KBM-7 (cell line): Measurements from ENCODE around the gene UNC119.

Experiments used
- DNase-seq: peaks from one replicate; pipeline ENCODE4 v3.0.0-alpha.2; 2015
- in situ Hi-C: fragments of 300-500 bp; cut with MboI; formaldehyde crosslinking; loops from 2 replicates; pipeline ENCODE4 v1.14.3; 2020; ENCODE audit warnings: low sequenced_read_pairs, low pct_unique_long_range_greater_than_20kb, mixed read lengths

Gene UNC119

GRCh38 chr17:28547096-28547622 is 5.3 kb downstream of the UNC119 start:
- in situ Hi-C loops = loop anchor here (10.0 kb wide), 1 partner anchor 52 kb away; no protein-coding TSS in a partner anchor
- DNase-seq = no peak

- no peak for DNase-seq
- in situ Hi-C loops = loop anchor here (10.0 kb wide), 1 partner anchor 51 kb away; no protein-coding TSS in a partner anchor
Measured at GRCh38 chr17:28545787-28546415, 6.5 kb downstream of the UNC119 start.

- in situ Hi-C loops = loop anchor here (10.0 kb wide), 1 partner anchor 50 kb away; no protein-coding TSS in a partner anchor
- DNase-seq = no peak
Measured at GRCh38 chr17:28545141-28545503, 7.3 kb downstream of the UNC119 start.

- in situ Hi-C loops = loop anchor here (10.0 kb wide), 1 partner anchor 50 kb away; no protein-coding TSS in a partner anchor
Measured at GRCh38 chr17:28544402-28545140, 7.9 kb downstream of the UNC119 start.

GRCh38 chr17:28541439-28541838 is 11.0 kb downstream of the UNC119 start:
- in situ Hi-C loops = loop anchor here (10.0 kb wide), 1 partner anchor 47 kb away; no protein-coding TSS in a partner anchor
- DNase-seq = no peak

More at GRCh38 chr17:28544402-28545140, 7.9 kb downstream of the UNC119 start:
- DNase-seq = no peak

- DNase-seq = no peak
- in situ Hi-C loops = loop anchor here (10.0 kb wide), 1 partner anchor 45 kb away; no protein-coding TSS in a partner anchor
Measured at GRCh38 chr17:28540231-28540630, 12.2 kb downstream of the UNC119 start.

- no peak for DNase-seq
- in situ Hi-C loops = no loop called here
Measured at GRCh38 chr17:28538296-28538895, 14.0 kb downstream of the UNC119 start.

- in situ Hi-C loops = no loop called here
- DNase-seq = no peak
Measured at GRCh38 chr17:28537219-28537610, 15.2 kb downstream of the UNC119 start.

GRCh38 chr17:28536532-28537218 is 15.7 kb downstream of the UNC119 start:
- no peak for DNase-seq
- in situ Hi-C loops = no loop called here

- in situ Hi-C loops = no loop called here
Measured at GRCh38 chr17:28534740-28535375, 17.6 kb downstream of the UNC119 start.

GRCh38 chr17:28533091-28533807 is 19.2 kb downstream of the UNC119 start:
- DNase-seq = no peak
- in situ Hi-C loops = no loop called here

More at GRCh38 chr17:28534740-28535375, 17.6 kb downstream of the UNC119 start:
- no peak for DNase-seq

- DNase-seq = no peak
- in situ Hi-C loops = no loop called here
Measured at GRCh38 chr17:28532050-28532960, 20.1 kb downstream of the UNC119 start.

GRCh38 chr17:28530926-28531325 is 21.5 kb downstream of the UNC119 start:
- DNase-seq = no peak
- in situ Hi-C loops = no loop called here

- DNase-seq = no peak
- in situ Hi-C loops = no loop called here
Measured at GRCh38 chr17:28530250-28530649, 22.2 kb downstream of the UNC119 start.

- in situ Hi-C loops = no loop called here
- DNase-seq = no peak
Measured at GRCh38 chr17:28529013-28529400, 23.4 kb downstream of the UNC119 start.

- DNase-seq = no peak
- in situ Hi-C loops = no loop called here
Measured at GRCh38 chr17:28528327-28529012, 24.0 kb downstream of the UNC119 start.

- in situ Hi-C loops = no loop called here
- DNase-seq = no peak
Measured at GRCh38 chr17:28527859-28528258, 24.6 kb downstream of the UNC119 start.
